ENCODE measurements around the gene ENG. TPM values are rescaled to one million over a fixed set of nuclear protein-coding genes. Genes with fewer than 3 reads are reported as not detected.

Gene ENG
- total RNA-seq, 2 donors from 2014 or later: 24.3 to 336 TPM

GRCh38 chr9:127769101-127769500, 85.4 kb downstream of the ENG start:
- no peak for DNase-seq (ENCODE audit: low spot score)
- WGBS: 95% methylated on average over 5 of the region's 5 CpGs
- intact Hi-C loops (cut with DNase I): no loop called here
- no peaks in the 10 kb centered on the region for H3K36me3 ChIP-seq
- no peaks in the 10 kb centered on the region for H3K9me3 ChIP-seq
- TF ChIP-seq CTCF (IDR thresholded peaks at IDR 0.05) (no peak), POLR2AphosphoS5 (IDR thresholded peaks at IDR 0.05) (no peak), POLR2A (IDR thresholded peaks at IDR 0.05) (no peak)
- H3K4me1 ChIP-seq (replicated peaks): peaks cover 5% of the 10 kb centered on the region
- no peak overlapping the region for H3K4me3 ChIP-seq
- no peaks in the 10 kb centered on the region for H3K27me3 ChIP-seq (replicated peaks; ENCODE audit: insufficient read depth)
- H3K27ac ChIP-seq: no peak overlapping the region

GRCh38 chr9:127768698-127769097, 85.8 kb downstream of the ENG start:
- H3K4me1 ChIP-seq (replicated peaks): peaks cover 5% of the 10 kb centered on the region
- H3K27ac ChIP-seq: peak overlapping the region in 1 of 2 donors; percentile 0
- intact Hi-C loops (cut with DNase I): no loop called here
- no peaks in the 10 kb centered on the region for H3K27me3 ChIP-seq (replicated peaks; ENCODE audit: insufficient read depth)
- 79% methylated on average over 8 of the region's 8 CpGs for WGBS
- H3K4me3 ChIP-seq: no peak overlapping the region
- no peak for TF ChIP-seq POLR2A (IDR thresholded peaks at IDR 0.05)
- TF ChIP-seq CTCF (IDR thresholded peaks at IDR 0.05): no peak
- TF ChIP-seq POLR2AphosphoS5 (IDR thresholded peaks at IDR 0.05): no peak
- H3K9me3 ChIP-seq: no peaks in the 10 kb centered on the region
- H3K36me3 ChIP-seq: no peaks in the 10 kb centered on the region
- no peak for DNase-seq (ENCODE audit: low spot score)

GRCh38 chr9:127767909-127768331, 86.5 kb downstream of the ENG start:
- Histone ChIP-seq H3K27me3 (replicated peaks; ENCODE audit: insufficient read depth) (no peaks in the 10 kb centered on the region), H3K4me1 (replicated peaks) (peaks cover 5% of the 10 kb centered on the region), H3K4me3 (no peak overlapping the region), H3K9me3 (no peaks in the 10 kb centered on the region), H3K27ac (peak overlapping the region in 1 of 2 donors; percentile 0), H3K36me3 (no peaks in the 10 kb centered on the region)
- 54% methylated on average over 13 of the region's 13 CpGs for WGBS
- intact Hi-C loops (cut with DNase I): no loop called here
- DNase-seq (ENCODE audit: low spot score): no peak
- TF ChIP-seq CTCF (IDR thresholded peaks at IDR 0.05): no peak
- no peak for TF ChIP-seq POLR2A (IDR thresholded peaks at IDR 0.05)

- H3K36me3 ChIP-seq: no peaks in the 10 kb centered on the region
- intact Hi-C loops (cut with DNase I): no loop called here
- WGBS: 66% methylated on average over 3 of the region's 3 CpGs
- H3K4me1 ChIP-seq (replicated peaks): peaks cover 5% of the 10 kb centered on the region
- no peaks in the 10 kb centered on the region for H3K9me3 ChIP-seq
- no peaks in the 10 kb centered on the region for H3K27me3 ChIP-seq (replicated peaks; ENCODE audit: insufficient read depth)
- H3K27ac ChIP-seq: peak overlapping the region in 1 of 2 donors; percentile 0
- DNase-seq (ENCODE audit: low spot score): no peak
- TF ChIP-seq POLR2AphosphoS5 (IDR thresholded peaks at IDR 0.05): no peak
- no peak for TF ChIP-seq POLR2A (IDR thresholded peaks at IDR 0.05)
- no peak for TF ChIP-seq CTCF (IDR thresholded peaks at IDR 0.05)
- H3K4me3 ChIP-seq: no peak overlapping the region
Observed at GRCh38 chr9:127767410-127767809, 87.0 kb downstream of the ENG start.

GRCh38 chr9:127765418-127765817, 89.0 kb downstream of the ENG start:
- Histone ChIP-seq H3K4me1 (replicated peaks) (peaks cover under 1% of the 10 kb centered on the region), H3K36me3 (no peaks in the 10 kb centered on the region), H3K27ac (no peak overlapping the region), H3K9me3 (no peaks in the 10 kb centered on the region), H3K4me3 (no peak overlapping the region), H3K27me3 (replicated peaks; ENCODE audit: insufficient read depth) (no peaks in the 10 kb centered on the region)
- WGBS: 85% methylated on average over 1 of the region's 1 CpG
- no peak for TF ChIP-seq POLR2AphosphoS5 (IDR thresholded peaks at IDR 0.05)
- TF ChIP-seq POLR2A (IDR thresholded peaks at IDR 0.05): no peak
- no peak for TF ChIP-seq CTCF (IDR thresholded peaks at IDR 0.05)
- DNase-seq (ENCODE audit: low spot score): no peak
- intact Hi-C loops (cut with DNase I): no loop called here
